Ovary (tissue), 9 donors: ENCODE measurements around the gene TMEM143. TPM values are rescaled to one million over a fixed set of nuclear protein-coding genes. Genes with fewer than 3 reads are reported as not detected.

ENCODE experiments used
- DNase-seq, 5 donors: peaks; one replicate each; pipeline ENCODE4 v3.0.0-alpha.2; 2019 to 2020
- H3K27ac ChIP-seq, 2 donors: fragments of 200-600 bp; one replicate each; pipeline versions ENCODE4 v1.5.1 to v1.8.0; 2019 to 2022
- H3K27me3 ChIP-seq: fragments of 200-600 bp; one replicate; pipeline ENCODE4 v1.8.0; 2022
- H3K36me3 ChIP-seq: fragments of 200-600 bp; sonication (generic); one replicate; pipeline ENCODE4 v1.5.1; 2019
- H3K4me1 ChIP-seq: one replicate; pipeline ENCODE4 v1.8.1; 2013; ENCODE audit warnings: mild to moderate bottlenecking, moderate library complexity; ENCODE audit not compliant: insufficient read depth
- H3K4me3 ChIP-seq: fragments of 200-600 bp; sonication (generic); one replicate; pipeline ENCODE4 v1.5.1; 2017
- H3K9me3 ChIP-seq, 2 donors: fragments of 200-600 bp in 1 of 2; sonication (generic) in 1 of 2; one replicate each; pipeline versions ENCODE4 v1.5.1 to v1.8.1; 2013 to 2019; ENCODE audit warnings: mild to moderate bottlenecking in 1 of 2, moderate library complexity in 1 of 2
- EP300 ChIP-seq: sonication (generic); formaldehyde crosslinking; IDR thresholded peaks from one replicate; pipeline ENCODE4 v1.6.1; 2017; ENCODE audit warnings: antibody characterized with exemption
- POLR2A ChIP-seq: fragments of 450-650 bp; IDR thresholded peaks from one replicate; pipeline ENCODE4 v1.6.1; 2017; ENCODE audit warnings: antibody characterized with exemption, mild to moderate bottlenecking, moderate library complexity
- WGBS, 3 donors: extraction: QIAGEN DNeasy Blood & Tissue Kit in 1 of 3; methylation state at CpG; one replicate each; pipeline versions ENCODE4 v1.1.5 to v1.1.7; 2013 to 2017; 5-methylcytosine and 5-hydroxymethylcytosine counted together
- intact Hi-C, 4 donors: fragments of 100-400 bp; cut with DNase I; formaldehyde crosslinking; loops; one replicate each; pipeline versions ENCODE4 v1.11.0 to v1.15.1; 2022 to 2023
- polyA plus RNA-seq, 2 donors: library from polyadenylated mRNA; stranded (reverse); fragments of 200-250 nt in 1 of 2; fragments of 350-450 nt in 1 of 2; fragmentation: Illumina TruSeq in 1 of 2; extraction: RNeasy Lipid Tissue Mini Kit (QIAGEN cat#74804) in 1 of 2; gene quantifications; one replicate each; pipeline ENCODE4 v1.2.3, GENCODE V29; 2013 to 2014
- total RNA-seq, 7 donors: library from RNA; depleted of rRNA in 2 of 7; stranded (reverse); fragments of >200 nt in 2 of 7; fragmentation: NEBNext Ultra II Directional in 3 of 7; extraction: Animal tissue kit (Norgen Biotek cat#: 25700) in 3 of 7; gene quantifications; one replicate each; pipeline versions ENCODE4 v1.1.0 to v1.2.4, GENCODE V29; 2016 to 2023
- TF ChIP-seq, protein P1 (sequence below), 3 donors: fragments of 450-650 bp in 2 of 3; fragments of 200-600 bp in 1 of 3; IDR thresholded peaks; one replicate each; pipeline versions ENCODE4 v1.5.1 to v1.8.0; 2016 to 2022; ENCODE audit warnings: antibody characterized with exemption in 3 of 3, mild to moderate bottlenecking in 1 of 3
- donor health status: DM: no; HTN: no; CAD: no; lungs with moderate emphysema.
- donor health status: DM: no; HTN: no; CAD: no.
- donor health status: Bipolar disorder and iron deficiency.
- donor health status: DM: yes; HTN: yes; CAD: no.
- donor health status: DM: no; HTN: no; CAD: no.
- donor health status: DM: yes; HTN: yes; CAD: no.

Gene TMEM143
- total and polyA plus RNA-seq, 9 donors = 3.3 to 9.7 (median 6.9) TPM

GRCh38 chr19:48401287-48401686 is 37.5 kb upstream of the TMEM143 start:
- peaks cover 0 to 4% of the 10 kb centered on the region in 2 donors for H3K9me3 ChIP-seq
- WGBS, 3 donors = 71 to 77% (median 72%) methylated on average over 5 of the region's 5 CpGs

DNA sequence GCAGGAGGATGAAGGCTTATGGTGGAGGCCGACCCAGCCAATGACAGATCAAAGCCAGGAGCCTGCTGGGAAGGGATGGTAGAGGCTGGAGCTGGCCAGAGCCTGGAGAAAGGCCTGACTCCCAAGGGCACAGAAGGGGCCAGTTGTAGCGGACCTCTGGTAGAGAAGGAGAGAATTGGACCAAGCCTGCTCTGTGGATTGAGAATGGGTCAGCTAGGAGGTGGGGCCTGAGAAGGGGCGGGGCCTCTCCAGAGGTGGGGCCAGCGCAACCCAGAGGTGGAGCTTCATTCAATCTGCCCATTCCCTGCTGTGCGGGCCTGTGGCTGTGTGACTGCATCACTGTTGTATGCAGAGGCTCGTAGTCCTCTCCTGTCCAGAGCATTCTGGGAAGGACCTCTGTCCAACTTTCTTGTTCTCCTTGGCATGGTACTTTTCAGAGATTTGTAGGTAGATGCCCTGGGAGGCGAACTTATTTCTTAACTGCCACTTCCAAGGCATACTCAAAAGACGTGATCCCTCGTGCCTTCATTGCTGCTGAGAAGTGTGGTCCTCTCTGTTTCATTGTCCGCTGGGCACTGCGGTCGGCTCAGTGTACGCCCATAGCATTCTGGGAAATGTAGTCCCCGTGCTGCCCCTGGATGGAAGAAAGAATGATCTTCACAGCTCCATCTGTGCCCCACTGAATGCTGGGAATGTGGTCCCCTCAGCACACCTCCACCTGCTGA is 36.4 kb upstream of the TMEM143 start:
- TF ChIP-seq EP300 (no peak), POLR2A (no peak)
- TF ChIP-seq, protein P1, sequence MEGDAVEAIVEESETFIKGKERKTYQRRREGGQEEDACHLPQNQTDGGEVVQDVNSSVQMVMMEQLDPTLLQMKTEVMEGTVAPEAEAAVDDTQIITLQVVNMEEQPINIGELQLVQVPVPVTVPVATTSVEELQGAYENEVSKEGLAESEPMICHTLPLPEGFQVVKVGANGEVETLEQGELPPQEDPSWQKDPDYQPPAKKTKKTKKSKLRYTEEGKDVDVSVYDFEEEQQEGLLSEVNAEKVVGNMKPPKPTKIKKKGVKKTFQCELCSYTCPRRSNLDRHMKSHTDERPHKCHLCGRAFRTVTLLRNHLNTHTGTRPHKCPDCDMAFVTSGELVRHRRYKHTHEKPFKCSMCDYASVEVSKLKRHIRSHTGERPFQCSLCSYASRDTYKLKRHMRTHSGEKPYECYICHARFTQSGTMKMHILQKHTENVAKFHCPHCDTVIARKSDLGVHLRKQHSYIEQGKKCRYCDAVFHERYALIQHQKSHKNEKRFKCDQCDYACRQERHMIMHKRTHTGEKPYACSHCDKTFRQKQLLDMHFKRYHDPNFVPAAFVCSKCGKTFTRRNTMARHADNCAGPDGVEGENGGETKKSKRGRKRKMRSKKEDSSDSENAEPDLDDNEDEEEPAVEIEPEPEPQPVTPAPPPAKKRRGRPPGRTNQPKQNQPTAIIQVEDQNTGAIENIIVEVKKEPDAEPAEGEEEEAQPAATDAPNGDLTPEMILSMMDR (IDR thresholded peaks at IDR 0.05) = no peak
- H3K4me3 ChIP-seq = no peak overlapping the region
- DNase-seq = peak in 1 of 5 donors; percentile 56
- intact Hi-C loops = no loop called here
- H3K27me3 ChIP-seq = peaks cover 2% of the 10 kb centered on the region
- peaks cover 3% of the 10 kb centered on the region for H3K4me1 ChIP-seq
- no peak overlapping the region for H3K27ac ChIP-seq
- 33 to 38% (median 33%) methylated on average over 14 of the region's 14 CpGs for WGBS, 3 donors
- H3K9me3 ChIP-seq = no peaks in the 10 kb centered on the region
- H3K36me3 ChIP-seq = no peaks in the 10 kb centered on the region

More at GRCh38 chr19:48401287-48401686, 37.5 kb upstream of the TMEM143 start:
- no peak overlapping the region for H3K4me3 ChIP-seq
- no peak for DNase-seq
- peaks cover 2% of the 10 kb centered on the region for H3K27me3 ChIP-seq
- intact Hi-C loops = no loop called here
- peaks cover 3% of the 10 kb centered on the region for H3K4me1 ChIP-seq
- H3K27ac ChIP-seq = no peak overlapping the region
- TF ChIP-seq EP300 = no peak
- TF ChIP-seq, protein P1 (IDR thresholded peaks at IDR 0.05) = no peak
- no peak for TF ChIP-seq POLR2A
- no peaks in the 10 kb centered on the region for H3K36me3 ChIP-seq

DNA sequence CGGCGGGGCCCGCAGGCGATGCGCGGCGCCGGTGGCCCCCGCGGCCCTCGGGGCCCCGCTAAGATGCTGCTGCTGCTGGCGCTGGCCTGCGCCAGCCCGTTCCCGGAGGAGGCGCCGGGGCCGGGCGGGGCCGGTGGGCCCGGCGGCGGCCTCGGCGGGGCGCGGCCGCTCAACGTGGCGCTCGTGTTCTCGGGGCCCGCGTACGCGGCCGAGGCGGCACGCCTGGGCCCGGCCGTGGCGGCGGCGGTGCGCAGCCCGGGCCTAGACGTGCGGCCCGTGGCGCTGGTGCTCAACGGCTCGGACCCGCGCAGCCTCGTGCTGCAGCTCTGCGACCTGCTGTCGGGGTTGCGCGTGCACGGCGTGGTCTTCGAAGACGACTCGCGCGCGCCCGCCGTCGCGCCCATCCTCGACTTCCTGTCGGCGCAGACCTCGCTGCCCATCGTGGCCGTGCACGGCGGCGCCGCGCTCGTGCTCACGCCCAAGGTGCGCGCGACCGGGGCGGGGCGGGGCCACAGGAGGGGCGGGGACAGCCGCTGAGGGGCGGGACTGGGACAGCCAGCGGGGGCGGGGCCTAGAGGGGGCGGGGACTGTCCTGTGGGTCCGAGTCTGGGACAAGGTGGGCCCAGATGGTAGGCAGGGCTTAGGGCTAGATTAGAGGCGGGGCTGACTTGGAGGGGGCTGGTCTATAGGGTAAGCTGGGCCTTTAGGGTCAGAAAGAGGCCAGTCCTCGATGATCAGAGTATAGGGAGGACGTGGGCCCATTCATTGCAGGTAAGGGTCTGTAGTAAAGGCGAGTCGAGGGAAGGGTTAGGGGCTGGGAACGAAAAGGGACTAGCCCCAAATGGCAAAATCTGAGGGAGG is 34.9 kb upstream of the TMEM143 start:
- Histone ChIP-seq H3K27me3 (peaks cover 2% of the 10 kb centered on the region), H3K9me3 (no peaks in the 10 kb centered on the region), H3K4me1 (peaks cover 5% of the 10 kb centered on the region), H3K36me3 (no peaks in the 10 kb centered on the region), H3K4me3 (peak overlapping the region; percentile 5), H3K27ac (no peak overlapping the region)
- DNase-seq = peak; percentile 46 to 78 (median 58)
- 6 to 11% (median 10%) methylated on average over 57 to 104 of the region's 104 CpGs for WGBS, 3 donors
- TF ChIP-seq POLR2A (no peak), EP300 (no peak)
- TF ChIP-seq, protein P1 (IDR thresholded peaks at IDR 0.05) = no peak
- intact Hi-C loops = no loop called here

GRCh38 chr19:48398102-48398374 is 34.3 kb upstream of the TMEM143 start:
- TF ChIP-seq, protein P1 (IDR thresholded peaks at IDR 0.05) = no peak
- TF ChIP-seq POLR2A (no peak), EP300 (no peak)
- no peaks in the 10 kb centered on the region for H3K36me3 ChIP-seq
- H3K27me3 ChIP-seq = peaks cover 2% of the 10 kb centered on the region
- WGBS, 3 donors = 2 to 6% (median 3%) methylated on average over 17 of the region's 17 CpGs
- H3K4me1 ChIP-seq = peaks cover 5% of the 10 kb centered on the region
- intact Hi-C loops = no loop called here
- no peak for DNase-seq
- H3K27ac ChIP-seq = no peak overlapping the region
- no peak overlapping the region for H3K4me3 ChIP-seq
- H3K9me3 ChIP-seq = no peaks in the 10 kb centered on the region
